Measurements from ENCODE around the gene WASF3. TPM values are rescaled to one million over a fixed set of nuclear protein-coding genes. Genes with fewer than 3 reads are reported as not detected.

Gene WASF3
- total and polyA plus RNA-seq, 2 donors from 2014 or later: 3.7 to 18.5 TPM

GRCh38 chr13:26561067-26561466 is 3.6 kb downstream of the WASF3 start:
- DNase-seq (peak in 3 of 5 donors; percentile 24 to 62 (median 52)), FAIRE-seq (no peak)
- Histone ChIP-seq H3K9me3 (ENCODE audit: control insufficient read depth in 2 of 3, insufficient read depth in 1 of 3, low read length in 3 of 3) (no peaks in the 10 kb centered on the region), H3K27me3 (ENCODE audit: control insufficient read depth, insufficient read depth, low read length) (no peaks in the 10 kb centered on the region), H3K9ac (ENCODE audit: low read length in 3 of 3) (no peak overlapping the region), H3K4me1 (ENCODE audit: control insufficient read depth in 2 of 3, insufficient read depth in 2 of 3, low read depth in 1 of 3, low read length in 3 of 3) (no peaks in the 10 kb centered on the region), H3K27ac (ENCODE audit: low read depth in 2 of 2, low read length in 2 of 2) (no peak overlapping the region), H3K36me3 (ENCODE audit: control insufficient read depth in 2 of 3, insufficient read depth in 3 of 3, low read length in 3 of 3) (no peaks in the 10 kb centered on the region), H3K4me3 (ENCODE audit: low read length in 3 of 3) (no peak overlapping the region)
- TF ChIP-seq CTCF (IDR thresholded peaks at IDR 0.05; ENCODE audit: borderline replicate concordance, extremely low read depth, insufficient read depth): no peak
- intact Hi-C loops (cut with DNase I): no loop called here

- Histone ChIP-seq H3K4me1 (ENCODE audit: control insufficient read depth in 2 of 3, insufficient read depth in 2 of 3, low read depth in 1 of 3, low read length in 3 of 3) (no peaks in the 10 kb centered on the region), H3K9me3 (ENCODE audit: control insufficient read depth in 2 of 3, insufficient read depth in 1 of 3, low read length in 3 of 3) (no peaks in the 10 kb centered on the region), H3K27me3 (ENCODE audit: control insufficient read depth, insufficient read depth, low read length) (no peaks in the 10 kb centered on the region), H3K27ac (ENCODE audit: low read depth in 2 of 2, low read length in 2 of 2) (no peak overlapping the region), H3K36me3 (ENCODE audit: control insufficient read depth in 2 of 3, insufficient read depth in 3 of 3, low read length in 3 of 3) (no peaks in the 10 kb centered on the region), H3K9ac (ENCODE audit: low read length in 3 of 3) (no peak overlapping the region), H3K4me3 (ENCODE audit: low read length in 3 of 3) (no peak overlapping the region)
- DNase-seq (peak in 4 of 5 donors; percentile 71 to 82 (median 75)), FAIRE-seq (no peak)
- intact Hi-C loops (cut with DNase I): no loop called here
- TF ChIP-seq CTCF (IDR thresholded peaks at IDR 0.05; ENCODE audit: borderline replicate concordance, extremely low read depth, insufficient read depth): no peak
These were observed 4.4 kb downstream of the WASF3 start for GRCh38 chr13:26561651-26562511.

- FAIRE-seq: no peak
- H3K27me3 ChIP-seq (ENCODE audit: control insufficient read depth, insufficient read depth, low read length): no peaks in the 10 kb centered on the region
- no peaks in the 10 kb centered on the region for H3K4me1 ChIP-seq (ENCODE audit: control insufficient read depth in 2 of 3, insufficient read depth in 2 of 3, low read depth in 1 of 3, low read length in 3 of 3)
- no peaks in the 10 kb centered on the region for H3K36me3 ChIP-seq (ENCODE audit: control insufficient read depth in 2 of 3, insufficient read depth in 3 of 3, low read length in 3 of 3)
- H3K27ac ChIP-seq (ENCODE audit: low read depth in 2 of 2, low read length in 2 of 2): no peak overlapping the region
- no peak overlapping the region for H3K9ac ChIP-seq (ENCODE audit: low read length in 3 of 3)
- intact Hi-C loops (cut with DNase I): no loop called here
- H3K9me3 ChIP-seq (ENCODE audit: control insufficient read depth in 2 of 3, insufficient read depth in 1 of 3, low read length in 3 of 3): no peaks in the 10 kb centered on the region
- DNase-seq: no peak
- no peak for TF ChIP-seq CTCF (IDR thresholded peaks at IDR 0.05; ENCODE audit: borderline replicate concordance, extremely low read depth, insufficient read depth)
- no peak overlapping the region for H3K4me3 ChIP-seq (ENCODE audit: low read length in 3 of 3)
These were observed 5.0 kb downstream of the WASF3 start for GRCh38 chr13:26562512-26562890.
